DOHH2 (cell line): Measurements from ENCODE around the gene MPPED2.

Experiments used
- H3F3A ChIP-seq: fragments of 200-600 bp; sonication (generic), shearing (Covaris generic); 2 replicates; pipeline ENCODE4 v1.6.0; 2016; ENCODE audit warnings: antibody characterized with exemption, mild to moderate bottlenecking; ENCODE audit not compliant: control insufficient read depth, insufficient read depth
- H3K27ac ChIP-seq: fragments of 200-600 bp; sonication (generic); 2 replicates; pipeline ENCODE4 v1.5.1; 2014; ENCODE audit warnings: low read depth, mild to moderate bottlenecking, low read length, moderate library complexity
- H3K27me3 ChIP-seq: fragments of 200-600 bp; sonication (generic); 2 replicates; pipeline ENCODE4 v1.6.1; 2014; ENCODE audit warnings: mild to moderate bottlenecking, low read length, mixed read lengths; ENCODE audit not compliant: control insufficient read depth
- H3K36me3 ChIP-seq: fragments of 200-600 bp; sonication (generic); 2 replicates; pipeline ENCODE4 v1.6.1; 2014; ENCODE audit warnings: mild to moderate bottlenecking, low read length, moderate library complexity, mixed read lengths; ENCODE audit not compliant: control insufficient read depth
- H3K4me1 ChIP-seq: fragments of 200-600 bp; sonication (generic); 2 replicates; pipeline ENCODE4 v1.6.1; 2014; ENCODE audit warnings: mild to moderate bottlenecking, low read length, mixed read lengths; ENCODE audit not compliant: control insufficient read depth
- H3K4me2 ChIP-seq: fragments of 200-600 bp; sonication (generic); 2 replicates; pipeline ENCODE4 v1.6.0; 2014; ENCODE audit warnings: mild to moderate bottlenecking, low read length, moderate library complexity
- H3K4me3 ChIP-seq: fragments of 200-600 bp; sonication (generic); 2 replicates; pipeline ENCODE4 v1.5.1; 2014; ENCODE audit warnings: mild to moderate bottlenecking, low read length, mixed read lengths
- H3K79me2 ChIP-seq: fragments of 200-600 bp; sonication (generic); 2 replicates; pipeline ENCODE4 v1.6.1; 2014; ENCODE audit warnings: mild to moderate bottlenecking, low read length, mixed read lengths; ENCODE audit not compliant: control insufficient read depth
- H3K9me2 ChIP-seq: fragments of 200-600 bp; sonication (generic); replicated peaks from 2 replicates; pipeline ENCODE4 v1.6.1; 2014; ENCODE audit warnings: mild to moderate bottlenecking, low read length, mixed read lengths; ENCODE audit not compliant: control insufficient read depth
- H3K9me3 ChIP-seq: fragments of 200-600 bp; sonication (generic); 2 replicates; pipeline ENCODE4 v1.6.1; 2014; ENCODE audit warnings: antibody characterized with exemption, low read length, mixed read lengths; ENCODE audit not compliant: control insufficient read depth, insufficient read depth
- H4K20me1 ChIP-seq: fragments of 200-600 bp; sonication (generic); 2 replicates; pipeline ENCODE4 v1.6.0; 2014; ENCODE audit warnings: low read depth, mild to moderate bottlenecking, antibody characterized with exemption, low read length, moderate library complexity; ENCODE audit not compliant: control insufficient read depth, insufficient read depth
- CTCF ChIP-seq: fragments of 200-600 bp; sonication (generic); IDR thresholded peaks from one replicate; pipeline ENCODE4 v1.5.1; 2014; ENCODE audit warnings: antibody characterized with exemption, mild to moderate bottlenecking, low read depth, low read length; ENCODE audit not compliant: poor library complexity, severe bottlenecking
- EZH2phosphoT487 ChIP-seq: fragments of 200-600 bp; sonication (generic); IDR thresholded peaks from 2 replicates; pipeline ENCODE4 v1.6.1; 2017; ENCODE audit warnings: borderline replicate concordance, mild to moderate bottlenecking, antibody characterized with exemption, low read length, moderate library complexity, mixed read lengths

MPPED2 gene

GRCh38 chr11:30585892-30586250 is 282 bp downstream of the MPPED2 start:
- Histone ChIP-seq H3K27ac (no peak overlapping the region), H3K4me1 (no peaks in the 10 kb centered on the region), H3K36me3 (no peaks in the 10 kb centered on the region), H3K27me3 (no peaks in the 10 kb centered on the region), H3K4me3 (no peak overlapping the region), H3K9me3 (no peaks in the 10 kb centered on the region), H4K20me1 (no peaks in the 10 kb centered on the region), H3K4me2 (no peak overlapping the region), H3F3A (no peaks in the 10 kb centered on the region), H3K9me2 (no peaks in the 10 kb centered on the region), H3K79me2 (no peaks in the 10 kb centered on the region)
- TF ChIP-seq EZH2phosphoT487 (no peak), CTCF (no peak)

GRCh38 chr11:30585125-30585891 is 845 bp downstream of the MPPED2 start:
- no peak for TF ChIP-seq EZH2phosphoT487
- no peak for TF ChIP-seq CTCF
- H4K20me1 ChIP-seq, result no peaks in the 10 kb centered on the region
- no peaks in the 10 kb centered on the region for H3K9me2 ChIP-seq
- H3K4me3 ChIP-seq, result no peak overlapping the region
- no peaks in the 10 kb centered on the region for H3K4me1 ChIP-seq
- H3K9me3 ChIP-seq, result no peaks in the 10 kb centered on the region
- H3K79me2 ChIP-seq, result no peaks in the 10 kb centered on the region
- no peaks in the 10 kb centered on the region for H3K27me3 ChIP-seq
- no peak overlapping the region for H3K27ac ChIP-seq
- no peak overlapping the region for H3K4me2 ChIP-seq
- H3F3A ChIP-seq, result no peaks in the 10 kb centered on the region
- no peaks in the 10 kb centered on the region for H3K36me3 ChIP-seq

DNA sequence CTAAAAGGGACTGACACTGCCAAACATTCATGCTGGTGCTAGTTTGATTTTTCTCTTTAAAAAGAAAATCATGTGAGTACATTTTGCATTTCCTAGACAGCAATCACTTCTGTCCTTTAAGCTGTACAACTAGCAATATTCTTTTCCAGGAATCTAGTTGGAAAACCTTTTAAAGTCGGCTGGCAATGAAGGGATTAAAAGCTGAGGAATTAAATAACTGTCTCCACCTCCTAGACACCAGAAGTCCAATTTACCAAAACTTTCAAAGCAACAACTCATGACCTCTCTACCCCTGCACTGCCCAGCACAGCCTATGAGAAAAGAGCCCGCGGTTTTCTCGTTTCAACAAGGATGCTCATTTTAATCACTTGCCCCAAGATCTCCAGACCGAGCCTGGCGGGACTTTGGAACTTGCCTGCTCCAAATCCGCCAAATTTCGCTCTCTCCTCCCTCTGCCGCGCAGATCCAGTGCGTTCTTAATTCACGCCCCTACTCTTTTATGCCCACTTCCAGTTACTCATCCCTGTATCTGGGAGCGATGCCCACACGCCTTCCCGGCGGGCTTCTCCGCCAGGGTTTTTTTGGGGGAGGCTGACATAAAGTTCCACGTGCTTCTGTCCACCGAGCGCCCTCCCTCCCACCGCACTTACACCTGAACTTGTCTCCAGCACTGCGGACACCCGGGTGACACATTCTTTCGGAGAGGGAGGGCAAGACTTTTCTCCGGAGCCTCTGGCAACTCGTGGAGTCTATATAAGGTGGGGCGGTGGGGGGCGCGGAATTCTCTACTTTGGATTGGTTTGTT is 2.5 kb downstream of the MPPED2 start:
- Histone ChIP-seq H3K79me2 (no peaks in the 10 kb centered on the region), H3K4me2 (no peak overlapping the region), H3K36me3 (no peaks in the 10 kb centered on the region), H3K4me3 (no peak overlapping the region), H3K9me2 (no peaks in the 10 kb centered on the region), H3K27ac (no peak overlapping the region), H3K4me1 (no peaks in the 10 kb centered on the region), H3K9me3 (no peaks in the 10 kb centered on the region), H3F3A (no peaks in the 10 kb centered on the region), H3K27me3 (no peaks in the 10 kb centered on the region), H4K20me1 (no peaks in the 10 kb centered on the region)
- TF ChIP-seq CTCF, result no peak
